NCI-H187 (cell line): ENCODE data around the gene PODN.

Experiments used
- DNase-seq, 2 experiments: peaks; one replicate each; lab custom pipeline; 2025; lab: John Stamatoyannopoulos, UW

Gene PODN

GRCh38 chr1:53089478-53090226, 27.6 kb downstream of the PODN start:
- no peak for DNase-seq

- DNase-seq: no peak
Observed at GRCh38 chr1:53090227-53091147, 28.5 kb downstream of the PODN start.

- no peak for DNase-seq
Observed at GRCh38 chr1:53091841-53092645, 30.0 kb downstream of the PODN start.

- no peak for DNase-seq
Observed at GRCh38 chr1:53092659-53093450, 30.8 kb downstream of the PODN start.

GRCh38 chr1:53093451-53093754, 31.4 kb downstream of the PODN start:
- DNase-seq: no peak

GRCh38 chr1:53093778-53094532, 31.9 kb downstream of the PODN start:
- no peak for DNase-seq

- DNase-seq: no peak
Observed at GRCh38 chr1:53094533-53094919, 32.5 kb downstream of the PODN start.

- DNase-seq: no peak
Observed at GRCh38 chr1:53104289-53104913, 42.4 kb downstream of the PODN start.

GRCh38 chr1:53107090-53107489, 45.1 kb downstream of the PODN start:
- no peak for DNase-seq

- no peak for DNase-seq
Observed at GRCh38 chr1:53107570-53108322, 45.7 kb downstream of the PODN start.

- no peak for DNase-seq
Observed at GRCh38 chr1:53108646-53109580, 46.9 kb downstream of the PODN start.

GRCh38 chr1:53110370-53111072, 48.5 kb downstream of the PODN start:
- DNase-seq: no peak

- DNase-seq: no peak
Observed at GRCh38 chr1:53111073-53111556, 49.1 kb downstream of the PODN start.

- no peak for DNase-seq
Observed at GRCh38 chr1:53111693-53112092, 49.7 kb downstream of the PODN start.

GRCh38 chr1:53112271-53112774, 50.3 kb downstream of the PODN start:
- DNase-seq: no peak

- no peak for DNase-seq
Observed at GRCh38 chr1:53112861-53113260, 50.8 kb downstream of the PODN start.

GRCh38 chr1:53114090-53114489, 52.1 kb downstream of the PODN start:
- DNase-seq: no peak
